ENCODE results near the gene SAP25. TPM values are rescaled to one million over a fixed set of nuclear protein-coding genes. Genes with fewer than 3 reads are reported as not detected.

SAP25 gene
- total RNA-seq, 1 donor from 2014 or later: 24.1 TPM

GRCh38 chr7:100582041-100582579 lies 8.4 kb upstream of the SAP25 start:
- POLR2A ChIA-PET: interaction anchor here (1.0 to 1.5 kb wide), 2 partner anchors 11 to 30 kb away, joined by 4 to 5 read pairs; partner anchors contain the start of gene MOSPD3
- peak overlapping the region; percentile 96 for H3K27ac Mint-ChIP-seq
- DNase-seq: no peak

GRCh38 chr7:100580466-100581283 lies 7.0 kb upstream of the SAP25 start:
- no peaks in the 10 kb centered on the region for H3K27me3 Mint-ChIP-seq
- ChIA-PET POLR2A (interaction anchor here (1.0 kb wide), 1 partner anchor 31 kb away, joined by 4 read pairs; the partner anchor contains the start of gene MOSPD3), CTCF (interaction anchor here (0.7 kb wide), 1 partner anchor 125 kb away, joined by 3 read pairs; the partner anchor contains the start of gene POP7)
- no peaks in the 10 kb centered on the region for H3K9me3 Mint-ChIP-seq
- peaks cover 35% of the 10 kb centered on the region for H3K4me1 Mint-ChIP-seq
- peaks cover 25% of the 10 kb centered on the region for H3K36me3 Mint-ChIP-seq (ENCODE audit: low read depth)
- intact Hi-C loops (cut with micrococcal nuclease): no loop called here
- H3K4me3 Mint-ChIP-seq: no peak overlapping the region
- no peak overlapping the region for H3K27ac Mint-ChIP-seq
- TF ChIP-seq, protein P1, sequence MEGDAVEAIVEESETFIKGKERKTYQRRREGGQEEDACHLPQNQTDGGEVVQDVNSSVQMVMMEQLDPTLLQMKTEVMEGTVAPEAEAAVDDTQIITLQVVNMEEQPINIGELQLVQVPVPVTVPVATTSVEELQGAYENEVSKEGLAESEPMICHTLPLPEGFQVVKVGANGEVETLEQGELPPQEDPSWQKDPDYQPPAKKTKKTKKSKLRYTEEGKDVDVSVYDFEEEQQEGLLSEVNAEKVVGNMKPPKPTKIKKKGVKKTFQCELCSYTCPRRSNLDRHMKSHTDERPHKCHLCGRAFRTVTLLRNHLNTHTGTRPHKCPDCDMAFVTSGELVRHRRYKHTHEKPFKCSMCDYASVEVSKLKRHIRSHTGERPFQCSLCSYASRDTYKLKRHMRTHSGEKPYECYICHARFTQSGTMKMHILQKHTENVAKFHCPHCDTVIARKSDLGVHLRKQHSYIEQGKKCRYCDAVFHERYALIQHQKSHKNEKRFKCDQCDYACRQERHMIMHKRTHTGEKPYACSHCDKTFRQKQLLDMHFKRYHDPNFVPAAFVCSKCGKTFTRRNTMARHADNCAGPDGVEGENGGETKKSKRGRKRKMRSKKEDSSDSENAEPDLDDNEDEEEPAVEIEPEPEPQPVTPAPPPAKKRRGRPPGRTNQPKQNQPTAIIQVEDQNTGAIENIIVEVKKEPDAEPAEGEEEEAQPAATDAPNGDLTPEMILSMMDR (IDR thresholded peaks at IDR 0.05): no peak
- ATAC-seq (ENCODE audit: low read depth): no peak
- DNase-seq: no peak

More at GRCh38 chr7:100582041-100582579, 8.4 kb upstream of the SAP25 start:
- Mint-ChIP-seq H3K9me3 (no peaks in the 10 kb centered on the region), H3K4me3 (no peak overlapping the region), H3K4me1 (peaks cover 38% of the 10 kb centered on the region), H3K36me3 (ENCODE audit: low read depth) (peaks cover 15% of the 10 kb centered on the region), H3K27me3 (no peaks in the 10 kb centered on the region)
- no peak for ATAC-seq (ENCODE audit: low read depth)
- intact Hi-C loops (cut with micrococcal nuclease): no loop called here
- CTCF ChIA-PET: interaction anchor here (1.2 kb wide), 1 partner anchor 17 kb away, joined by 6 read pairs; no protein-coding TSS in a partner anchor
- TF ChIP-seq, protein P1 (IDR thresholded peaks at IDR 0.05): no peak

GRCh38 chr7:100578246-100579183 lies 4.8 kb upstream of the SAP25 start:
- Mint-ChIP-seq H3K9me3 (no peaks in the 10 kb centered on the region), H3K4me1 (peaks cover 14% of the 10 kb centered on the region), H3K27me3 (no peaks in the 10 kb centered on the region), H3K4me3 (no peak overlapping the region), H3K36me3 (ENCODE audit: low read depth) (peaks cover 29% of the 10 kb centered on the region), H3K27ac (no peak overlapping the region)
- TF ChIP-seq, protein P1 (IDR thresholded peaks at IDR 0.05): no peak
- intact Hi-C loops (cut with micrococcal nuclease): no loop called here
- ATAC-seq (ENCODE audit: low read depth) (no peak), DNase-seq (no peak)
- ChIA-PET CTCF (no interaction called here), POLR2A (interaction anchor here (0.6 to 1.3 kb wide), 4 partner anchors 8 to 119 kb away, joined by 3 to 5 read pairs (median 4); partner anchors contain the start of genes FBXO24 and MOSPD3)

- DNase-seq (no peak), ATAC-seq (ENCODE audit: low read depth) (no peak)
- Mint-ChIP-seq H3K27ac (no peak overlapping the region), H3K4me3 (no peak overlapping the region), H3K9me3 (no peaks in the 10 kb centered on the region), H3K4me1 (peaks cover 4% of the 10 kb centered on the region), H3K27me3 (no peaks in the 10 kb centered on the region), H3K36me3 (ENCODE audit: low read depth) (peaks cover 30% of the 10 kb centered on the region)
- POLR2A ChIA-PET: interaction anchor here (0.5 to 1.3 kb wide), 4 partner anchors 9 to 196 kb away, joined by 3 to 5 read pairs (median 3); partner anchors contain the start of genes FBXO24 and MOSPD3
- TF ChIP-seq, protein P1 (IDR thresholded peaks at IDR 0.05): no peak
- CTCF ChIA-PET: no interaction called here
- intact Hi-C loops (cut with micrococcal nuclease): no loop called here
Observed at GRCh38 chr7:100577507-100577906, 3.8 kb upstream of the SAP25 start.
